Caco-2 (cell line): ENCODE data around the gene WRAP73. TPM values are rescaled to one million over a fixed set of nuclear protein-coding genes. Genes with fewer than 3 reads are reported as not detected.

Experiments used
- BruUV-seq: library from RNA; stranded (reverse); fragments of 400-500 nt; replicated peaks from 2 replicates; lab custom pipeline; 2021; lab: Mats Ljungman, UMichigan
- CTCF ChIA-PET: fragments of 300-600 bp; sonication (Branson Sonifier 250); formaldehyde crosslinking; loops from one replicate; lab custom pipeline; 2022; ENCODE audit warnings: antibody characterized with exemption; lab: Charles Lee
- POLR2A ChIA-PET: fragments of 300-600 bp; sonication (Branson Sonifier 250); formaldehyde crosslinking; loops from one replicate; lab custom pipeline; 2022; ENCODE audit warnings: antibody characterized with exemption; lab: Charles Lee
- DNase-seq, 2 experiments: peaks; one replicate each; pipeline versions ENCODE4 v3.0.0 to v3.0.0-alpha.2; 2020 to 2022
- H3K27me3 ChIP-seq: replicated peaks from 2 replicates; pipeline ENCODE4 v1.6.0; 2011; ENCODE audit warnings: low read length; ENCODE audit not compliant: control insufficient read depth, insufficient read depth
- H3K36me3 ChIP-seq: 2 replicates; pipeline ENCODE4 v1.5.1; 2011; ENCODE audit warnings: low read length; ENCODE audit not compliant: control insufficient read depth, insufficient read depth
- H3K4me1 ChIP-seq: fragments of 250-450 bp; sonication (Bioruptor Pico); 2 replicates; pipeline ENCODE4 v1.5.1; 2020; ENCODE audit warnings: mild to moderate bottlenecking
- H3K4me3 ChIP-seq: 2 replicates; pipeline ENCODE4 v1.5.1; 2011; ENCODE audit warnings: low read depth, mild to moderate bottlenecking, control low read depth, low read length
- H3K9me3 ChIP-seq: fragments of 250-450 bp; sonication (Bioruptor Pico); 2 replicates; pipeline ENCODE4 v1.5.1; 2020; ENCODE audit warnings: mild to moderate bottlenecking, moderate library complexity
- H3K27ac Mint-ChIP-seq: one replicate; pipeline ENCODE4 v1.8.0; 2022; ENCODE audit warnings: mixed read lengths; ENCODE audit not compliant: unreplicated experiment
- H3K27me3 Mint-ChIP-seq: one replicate; pipeline ENCODE4 v1.8.0; 2022; ENCODE audit warnings: mixed read lengths; ENCODE audit not compliant: insufficient read depth, unreplicated experiment
- H3K36me3 Mint-ChIP-seq: one replicate; pipeline ENCODE4 v1.8.0; 2022; ENCODE audit warnings: mild to moderate bottlenecking, mixed read lengths; ENCODE audit not compliant: insufficient read depth, unreplicated experiment
- H3K4me1 Mint-ChIP-seq: one replicate; pipeline ENCODE4 v1.8.0; 2022; ENCODE audit warnings: low read depth, mixed read lengths; ENCODE audit not compliant: unreplicated experiment
- H3K4me3 Mint-ChIP-seq: one replicate; pipeline ENCODE4 v1.8.0; 2022; ENCODE audit warnings: mild to moderate bottlenecking, moderate library complexity, mixed read lengths; ENCODE audit not compliant: unreplicated experiment
- H3K9me3 Mint-ChIP-seq: one replicate; pipeline ENCODE4 v1.8.0; 2022; ENCODE audit warnings: mixed read lengths; ENCODE audit not compliant: unreplicated experiment
- CTCF ChIP-seq, 2 experiments: fragments of 200-600 bp in 1 of 2; IDR thresholded peaks; 1 replicate in 1 of 2; 2 replicates in 1 of 2; pipeline versions ENCODE4 v1.5.1 to v1.8.0; 2011 to 2022; ENCODE audit warnings: antibody characterized with exemption in 1 of 2, control low read depth in 1 of 2, inconsistent platforms in 1 of 2, low read depth in 1 of 2, low read length in 1 of 2, mild to moderate bottlenecking in 1 of 2, moderate library complexity in 1 of 2; ENCODE audit not compliant: insufficient read depth in 1 of 2, severe bottlenecking in 1 of 2, unreplicated experiment in 1 of 2
- intact Hi-C: fragments of 100-400 bp; cut with micrococcal nuclease; formaldehyde crosslinking; loops from one replicate; pipeline ENCODE4 v1.10.0; 2022; ENCODE audit not compliant: unreplicated experiment
- total RNA-seq: library from RNA; stranded (reverse); gene quantifications from 2 replicates; pipeline ENCODE4 v1.2.3, GENCODE V29; 2022

Gene WRAP73
- total RNA-seq, 1 experiment from 2014 or later: 31.6 TPM

- TF ChIP-seq CTCF (IDR thresholded peaks at IDR 0.05; ENCODE audit: insufficient read depth in 1 of 2, low read depth in 1 of 2, low read length in 1 of 2, severe bottlenecking in 1 of 2, unreplicated experiment in 1 of 2): no peak
- ChIA-PET POLR2A (no interaction called here), CTCF (no interaction called here)
- H3K4me1 Mint-ChIP-seq: no peaks in the 10 kb centered on the region
- no peak for DNase-seq
- H3K27me3 Mint-ChIP-seq: no peaks in the 10 kb centered on the region
- intact Hi-C loops: no loop called here
- no peak overlapping the region for H3K27ac Mint-ChIP-seq
- no peaks in the 10 kb centered on the region for H3K36me3 ChIP-seq
- no TSS peak for BruUV-seq
- peaks cover 6% of the 10 kb centered on the region for H3K36me3 Mint-ChIP-seq
- no peaks in the 10 kb centered on the region for H3K9me3 ChIP-seq
- H3K9me3 Mint-ChIP-seq: no peaks in the 10 kb centered on the region
- H3K4me1 ChIP-seq: no peaks in the 10 kb centered on the region
- no peak overlapping the region for H3K4me3 ChIP-seq
- H3K27me3 ChIP-seq: no peaks in the 10 kb centered on the region
- no peak overlapping the region for H3K4me3 Mint-ChIP-seq
Observed at GRCh38 chr1:3659093-3659492, 9.2 kb upstream of the WRAP73 start.

GRCh38 chr1:3658231-3658615 lies 8.3 kb upstream of the WRAP73 start:
- CTCF ChIA-PET: no interaction called here
- H3K4me3 Mint-ChIP-seq: no peak overlapping the region
- no peak overlapping the region for H3K4me3 ChIP-seq
- TF ChIP-seq CTCF (IDR thresholded peaks at IDR 0.05; ENCODE audit: insufficient read depth in 1 of 2, low read depth in 1 of 2, low read length in 1 of 2, severe bottlenecking in 1 of 2, unreplicated experiment in 1 of 2): no peak
- POLR2A ChIA-PET: no interaction called here
- H3K9me3 Mint-ChIP-seq: no peaks in the 10 kb centered on the region
- no peaks in the 10 kb centered on the region for H3K4me1 Mint-ChIP-seq
- BruUV-seq: no TSS peak
- no peaks in the 10 kb centered on the region for H3K27me3 Mint-ChIP-seq
- no peak for DNase-seq
- intact Hi-C loops: no loop called here
- H3K27me3 ChIP-seq: no peaks in the 10 kb centered on the region
- 0 out of 2 replicates have a peak, but pooled peaks cover 5% of the 10 kb centered on the region for H3K4me1 ChIP-seq
- no peak overlapping the region for H3K27ac Mint-ChIP-seq
- H3K9me3 ChIP-seq: no peaks in the 10 kb centered on the region
- H3K36me3 ChIP-seq: no peaks in the 10 kb centered on the region
- H3K36me3 Mint-ChIP-seq: peaks cover 10% of the 10 kb centered on the region

GRCh38 chr1:3657578-3658230 lies 7.8 kb upstream of the WRAP73 start:
- TF ChIP-seq CTCF (IDR thresholded peaks at IDR 0.05; ENCODE audit: insufficient read depth in 1 of 2, low read depth in 1 of 2, low read length in 1 of 2, severe bottlenecking in 1 of 2, unreplicated experiment in 1 of 2): no peak
- intact Hi-C loops: no loop called here
- H3K27me3 Mint-ChIP-seq: no peaks in the 10 kb centered on the region
- no peaks in the 10 kb centered on the region for H3K4me1 Mint-ChIP-seq
- no peaks in the 10 kb centered on the region for H3K36me3 ChIP-seq
- H3K4me3 ChIP-seq: no peak overlapping the region
- H3K4me3 Mint-ChIP-seq: no peak overlapping the region
- POLR2A ChIA-PET: no interaction called here
- H3K9me3 Mint-ChIP-seq: no peaks in the 10 kb centered on the region
- no peak for DNase-seq
- H3K4me1 ChIP-seq: 0 out of 2 replicates have a peak, but pooled peaks cover 5% of the 10 kb centered on the region
- CTCF ChIA-PET: no interaction called here
- no TSS peak for BruUV-seq
- H3K27ac Mint-ChIP-seq: no peak overlapping the region
- H3K27me3 ChIP-seq: no peaks in the 10 kb centered on the region
- H3K36me3 Mint-ChIP-seq: peaks cover 10% of the 10 kb centered on the region
- H3K9me3 ChIP-seq: no peaks in the 10 kb centered on the region
